SK-N-MC (cell line): Measurements from ENCODE around the gene PEX14.

Experiments used
- EZH2 ChIP-seq: fragments of 200-600 bp; sonication (generic); IDR thresholded peaks from one replicate; pipeline ENCODE4 v1.6.1; 2017; ENCODE audit warnings: antibody characterized with exemption
- POLR2AphosphoS5 ChIP-seq: IDR thresholded peaks from 2 replicates; pipeline ENCODE4 v1.6.1; 2012; ENCODE audit warnings: mild to moderate bottlenecking, low read depth, low read length, borderline replicate concordance

DNA sequence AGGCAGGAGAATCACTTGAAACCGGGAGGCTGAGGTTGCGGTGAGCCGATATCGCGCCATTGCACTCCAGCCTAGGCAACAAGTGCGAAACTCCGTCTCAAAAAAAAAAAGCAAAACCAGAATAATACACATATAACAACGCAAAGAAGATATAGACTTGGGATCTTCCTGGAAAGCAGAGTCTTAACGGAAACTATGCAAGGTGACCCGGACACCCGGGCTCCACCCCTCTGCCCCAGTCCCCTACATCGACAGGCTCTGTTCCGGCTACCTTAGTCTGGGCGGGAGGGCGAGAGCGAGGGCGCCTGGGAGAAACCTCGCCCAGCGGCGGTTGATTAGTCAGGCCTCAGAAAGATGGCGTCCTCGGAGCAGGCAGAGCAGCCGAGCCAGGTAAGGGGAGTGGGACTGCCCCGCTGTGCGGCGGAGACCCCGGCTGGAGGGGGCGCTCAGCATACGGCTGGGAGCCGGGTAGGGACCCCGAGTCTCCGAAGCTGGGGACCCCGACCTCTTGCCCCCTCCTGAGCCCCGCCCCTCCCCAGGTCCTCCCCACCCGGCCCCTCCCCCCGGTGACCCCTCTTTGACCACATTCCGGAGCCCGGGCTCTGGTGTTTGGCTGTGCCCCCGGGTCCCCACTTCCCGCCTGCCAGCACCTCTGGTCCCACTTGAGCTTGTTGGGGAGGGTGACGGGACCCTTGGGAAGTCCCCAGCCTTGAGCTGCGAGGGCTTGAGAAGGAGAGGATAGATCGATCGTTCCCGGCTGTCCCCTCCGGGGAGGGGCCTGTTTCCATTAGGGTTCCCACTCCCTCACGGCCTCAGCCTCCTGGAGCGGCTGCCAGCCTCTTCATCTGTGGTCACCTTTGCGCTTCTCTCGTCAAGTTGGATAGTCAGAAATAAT, at the start of gene PEX14:
- no peak for TF ChIP-seq EZH2
- TF ChIP-seq POLR2AphosphoS5: peak; percentile 88
